Neural crest cell (in vitro differentiated cells): ENCODE measurements around the gene SAA1. TPM values are rescaled to one million over a fixed set of nuclear protein-coding genes. Genes with fewer than 3 reads are reported as not detected.

Source experiments
- DNase-seq: peaks from one replicate; pipeline ENCODE4 v3.0.0; 2021; ENCODE audit warnings: low read depth, mixed read lengths, low spot score
- H3K27ac Mint-ChIP-seq: one replicate; pipeline ENCODE4 v1.8.0; 2021; ENCODE audit warnings: mild to moderate bottlenecking, mixed read lengths; ENCODE audit not compliant: unreplicated experiment
- H3K27me3 Mint-ChIP-seq: 2 replicates; pipeline ENCODE4 v1.8.0; 2021; ENCODE audit warnings: low read depth, mild to moderate bottlenecking, mixed read lengths
- H3K36me3 Mint-ChIP-seq: 2 replicates; pipeline ENCODE4 v1.8.0; 2021; ENCODE audit warnings: low read depth, mild to moderate bottlenecking, mixed read lengths
- H3K4me1 Mint-ChIP-seq: 2 replicates; pipeline ENCODE4 v1.8.0; 2021; ENCODE audit warnings: mixed read lengths
- H3K4me3 Mint-ChIP-seq: one replicate; pipeline ENCODE4 v1.8.0; 2021; ENCODE audit warnings: mild to moderate bottlenecking, mixed read lengths
- H3K9me3 Mint-ChIP-seq: 2 replicates; pipeline ENCODE4 v1.8.0; 2021; ENCODE audit warnings: mixed read lengths
- CTCF ChIP-seq: fragments of 200-600 bp; sonication (generic); conservative IDR thresholded peaks from 2 replicates; pipeline ENCODE4 v1.5.0; 2021; ENCODE audit warnings: antibody characterized with exemption, mild to moderate bottlenecking
- long read RNA-seq: library from polyadenylated mRNA; unstranded; transcript quantifications from one replicate; pipeline ENCODE4 v2.0.0, GENCODE V29; 2020
- total RNA-seq: library from RNA; stranded (reverse); gene quantifications from 2 replicates; pipeline ENCODE4 v1.2.1, GENCODE V29; 2021

Gene SAA1
- total RNA-seq, result not detected in 2 replicates
- long read RNA-seq, result 0 reads

- DNase-seq, result no peak
- TF ChIP-seq CTCF, result no peak
- Mint-ChIP-seq H3K36me3 (no peaks in the 10 kb centered on the region), H3K4me3 (no peak within 1 kb of the TSS), H3K4me1 (peaks cover 13% of the 10 kb centered on the region), H3K9me3 (no peaks in the 10 kb centered on the region), H3K27ac (no peak within 1 kb of the TSS), H3K27me3 (peaks cover 2% of the 10 kb centered on the region)
These were observed at the start of gene SAA1 for GRCh38 chr11:18265949-18266348. TSS of gene SAA1 (plus strand) at chr11:18266264. CDS start at chr11:18266888, 624 bp downstream.

GRCh38 chr11:18221274-18221876 is 44.7 kb upstream of the SAA1 start:
- peaks cover 7% of the 10 kb centered on the region for H3K27me3 Mint-ChIP-seq
- DNase-seq, result no peak
- no peak for TF ChIP-seq CTCF
- H3K9me3 Mint-ChIP-seq, result peaks cover 5% of the 10 kb centered on the region
- no peaks in the 10 kb centered on the region for H3K36me3 Mint-ChIP-seq
- no peak overlapping the region for H3K27ac Mint-ChIP-seq
- H3K4me3 Mint-ChIP-seq, result no peak overlapping the region
- H3K4me1 Mint-ChIP-seq, result no peaks in the 10 kb centered on the region

- TF ChIP-seq CTCF, result no peak
- H3K4me1 Mint-ChIP-seq, result no peaks in the 10 kb centered on the region
- H3K27me3 Mint-ChIP-seq, result peaks cover 4% of the 10 kb centered on the region
- no peak for DNase-seq
- H3K4me3 Mint-ChIP-seq, result no peak overlapping the region
- H3K36me3 Mint-ChIP-seq, result no peaks in the 10 kb centered on the region
- peaks cover 5% of the 10 kb centered on the region for H3K9me3 Mint-ChIP-seq
- no peak overlapping the region for H3K27ac Mint-ChIP-seq
These were observed 43.1 kb upstream of the SAA1 start for GRCh38 chr11:18222814-18223421.

GRCh38 chr11:18223591-18224387 is 42.3 kb upstream of the SAA1 start:
- no peaks in the 10 kb centered on the region for H3K27me3 Mint-ChIP-seq
- H3K9me3 Mint-ChIP-seq, result peaks cover 5% of the 10 kb centered on the region
- no peak overlapping the region for H3K27ac Mint-ChIP-seq
- H3K36me3 Mint-ChIP-seq, result no peaks in the 10 kb centered on the region
- no peak for TF ChIP-seq CTCF
- no peak for DNase-seq
- H3K4me3 Mint-ChIP-seq, result no peak overlapping the region
- no peaks in the 10 kb centered on the region for H3K4me1 Mint-ChIP-seq

- Mint-ChIP-seq H3K27ac (no peak overlapping the region), H3K4me3 (no peak overlapping the region), H3K36me3 (no peaks in the 10 kb centered on the region), H3K9me3 (no peaks in the 10 kb centered on the region), H3K4me1 (no peaks in the 10 kb centered on the region), H3K27me3 (no peaks in the 10 kb centered on the region)
- DNase-seq, result no peak
- no peak for TF ChIP-seq CTCF
These were observed 40.2 kb upstream of the SAA1 start for GRCh38 chr11:18225913-18226312.
